ENCODE data around the gene CDK16.

CDK16 gene

DNA sequence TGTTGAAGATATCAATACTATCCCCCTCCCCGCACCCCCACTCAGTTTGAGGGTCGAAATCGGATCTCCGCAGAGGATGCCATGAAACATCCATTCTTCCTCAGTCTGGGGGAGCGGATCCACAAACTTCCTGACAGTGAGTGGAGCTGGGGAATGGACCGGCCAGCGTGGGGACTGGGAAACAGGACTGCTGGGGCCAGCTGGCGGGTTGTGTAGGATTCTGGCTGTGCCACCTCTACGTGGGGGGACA, 8.8 kb downstream of the CDK16 start:
- TF ChIP-seq, protein P1, sequence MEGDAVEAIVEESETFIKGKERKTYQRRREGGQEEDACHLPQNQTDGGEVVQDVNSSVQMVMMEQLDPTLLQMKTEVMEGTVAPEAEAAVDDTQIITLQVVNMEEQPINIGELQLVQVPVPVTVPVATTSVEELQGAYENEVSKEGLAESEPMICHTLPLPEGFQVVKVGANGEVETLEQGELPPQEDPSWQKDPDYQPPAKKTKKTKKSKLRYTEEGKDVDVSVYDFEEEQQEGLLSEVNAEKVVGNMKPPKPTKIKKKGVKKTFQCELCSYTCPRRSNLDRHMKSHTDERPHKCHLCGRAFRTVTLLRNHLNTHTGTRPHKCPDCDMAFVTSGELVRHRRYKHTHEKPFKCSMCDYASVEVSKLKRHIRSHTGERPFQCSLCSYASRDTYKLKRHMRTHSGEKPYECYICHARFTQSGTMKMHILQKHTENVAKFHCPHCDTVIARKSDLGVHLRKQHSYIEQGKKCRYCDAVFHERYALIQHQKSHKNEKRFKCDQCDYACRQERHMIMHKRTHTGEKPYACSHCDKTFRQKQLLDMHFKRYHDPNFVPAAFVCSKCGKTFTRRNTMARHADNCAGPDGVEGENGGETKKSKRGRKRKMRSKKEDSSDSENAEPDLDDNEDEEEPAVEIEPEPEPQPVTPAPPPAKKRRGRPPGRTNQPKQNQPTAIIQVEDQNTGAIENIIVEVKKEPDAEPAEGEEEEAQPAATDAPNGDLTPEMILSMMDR (IDR thresholded peaks at IDR 0.05; ENCODE audit: low read length, missing control alignments): no peak
- H3K4me3 ChIP-seq (replicated peaks; ENCODE audit: low read depth, low read length): no peak overlapping the region
- no peak for DNase-seq (ENCODE audit: low read depth)

DNA sequence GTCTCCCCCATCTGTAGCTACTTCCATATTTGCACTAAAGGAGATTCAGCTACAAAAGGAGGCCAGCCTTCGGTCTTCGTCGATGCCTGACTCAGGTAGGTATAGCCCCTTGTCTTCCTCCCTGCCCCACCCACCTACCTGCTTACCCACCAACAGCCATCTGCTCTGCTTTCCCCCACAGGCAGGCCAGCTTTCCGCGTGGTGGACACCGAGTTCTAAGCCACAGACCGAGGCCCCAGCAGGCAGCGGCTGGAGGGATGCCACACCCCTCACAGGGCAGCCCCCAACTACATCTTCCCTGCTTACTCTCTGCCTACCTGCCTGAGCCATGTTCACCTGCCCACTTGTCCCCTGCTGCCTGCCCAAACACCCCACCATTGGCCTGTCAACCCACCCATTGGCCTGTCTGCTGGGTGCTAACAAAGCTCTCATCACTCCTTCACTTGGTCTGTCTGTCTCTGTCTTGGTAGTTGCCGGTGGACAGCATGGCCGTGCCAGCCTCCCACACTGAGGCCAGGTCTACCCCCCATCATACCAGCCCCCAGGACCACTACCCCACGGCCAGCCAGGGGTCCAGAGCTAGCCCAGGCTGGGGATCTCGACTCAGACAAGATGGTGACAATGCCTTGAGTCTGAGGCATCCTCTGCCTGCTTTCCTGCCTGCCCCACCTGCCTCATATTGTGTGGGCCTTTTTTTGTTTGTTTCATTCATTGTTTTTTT, 10.2 kb downstream of the CDK16 start:
- TF ChIP-seq, protein P1 (IDR thresholded peaks at IDR 0.05; ENCODE audit: low read length, missing control alignments): no peak
- DNase-seq (ENCODE audit: low read depth): no peak
- no peak overlapping the region for H3K4me3 ChIP-seq (replicated peaks; ENCODE audit: low read depth, low read length)

DNA sequence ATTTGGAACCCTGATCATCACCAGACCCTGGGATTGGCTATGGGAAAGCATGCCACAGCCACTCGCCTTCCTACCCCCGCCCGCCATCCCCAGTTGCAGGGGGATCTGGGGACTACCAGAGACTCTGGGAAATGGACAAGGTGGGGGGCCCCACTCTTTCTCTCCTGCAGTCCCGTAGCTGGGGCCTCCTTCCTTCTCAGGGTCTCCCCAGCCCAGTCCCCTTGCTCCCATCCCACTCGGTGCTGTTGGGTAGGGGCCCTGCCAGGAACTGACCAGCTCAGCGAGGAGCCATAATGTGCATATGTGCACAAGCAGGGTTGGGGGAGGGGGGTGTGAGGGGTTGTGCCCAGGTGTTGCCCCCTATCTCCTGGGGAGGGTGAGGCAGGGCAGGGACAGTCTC, 10.9 kb downstream of the CDK16 start:
- H3K4me3 ChIP-seq (replicated peaks; ENCODE audit: low read depth, low read length): no peak overlapping the region
- TF ChIP-seq, protein P1 (IDR thresholded peaks at IDR 0.05; ENCODE audit: low read length, missing control alignments): no peak
- DNase-seq (ENCODE audit: low read depth): no peak

DNA sequence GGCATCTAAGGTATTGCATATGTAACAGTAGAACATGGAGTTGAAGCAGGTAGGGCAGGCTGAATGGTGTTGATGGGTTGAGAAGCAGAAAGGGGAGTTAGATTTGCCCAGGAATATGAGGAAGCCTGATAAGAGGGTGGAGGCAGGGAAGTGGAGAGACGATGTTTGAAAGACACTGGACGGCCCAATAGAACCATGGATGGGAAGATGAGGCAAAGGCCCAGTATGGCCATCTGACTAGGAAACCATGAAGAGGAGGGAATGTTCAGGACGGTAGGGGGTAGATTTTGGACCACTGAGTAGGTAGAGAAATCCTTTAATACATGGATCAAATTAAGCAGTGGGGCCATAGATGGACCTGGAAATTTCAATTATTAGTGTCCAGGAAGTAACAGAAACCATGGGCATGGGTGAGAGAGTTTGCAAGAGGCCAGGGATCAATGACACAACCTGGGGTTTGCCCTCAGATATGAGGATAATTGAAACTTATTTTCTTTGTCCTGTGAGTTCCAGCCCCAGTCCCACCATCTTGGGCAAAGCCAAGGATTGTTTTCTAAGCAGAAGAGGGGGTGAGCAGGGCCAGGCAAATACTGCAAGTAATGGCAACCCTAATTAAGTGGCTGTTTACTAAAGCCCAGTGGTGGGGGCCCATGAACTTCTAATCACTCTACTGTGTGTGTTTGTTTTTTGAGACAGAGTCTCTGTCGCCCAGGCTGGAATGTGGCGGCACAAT, 11.8 kb downstream of the CDK16 start:
- TF ChIP-seq, protein P1 (IDR thresholded peaks at IDR 0.05; ENCODE audit: low read length, missing control alignments): no peak
- no peak overlapping the region for H3K4me3 ChIP-seq (replicated peaks; ENCODE audit: low read depth, low read length)
- no peak for DNase-seq (ENCODE audit: low read depth)

DNA sequence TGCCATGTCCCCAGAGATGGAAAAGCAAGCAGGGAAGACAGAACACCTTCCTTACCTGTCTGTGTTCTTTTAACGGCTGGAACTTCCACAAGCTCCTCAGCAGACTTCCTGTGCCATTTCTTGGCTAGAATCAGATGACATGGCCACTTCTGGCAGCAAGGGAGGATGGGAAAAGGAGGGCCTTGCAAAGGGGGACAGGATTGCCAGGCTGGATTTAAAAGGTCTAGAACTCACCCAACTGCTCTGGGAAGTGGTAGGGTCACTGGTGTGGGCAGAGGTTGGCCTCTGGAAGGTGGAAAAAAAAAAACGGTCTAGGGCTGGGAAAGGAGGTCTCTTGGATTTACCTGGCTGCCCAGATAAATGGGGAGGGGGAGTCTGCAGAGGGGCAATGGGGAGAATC, 12.7 kb downstream of the CDK16 start:
- DNase-seq (ENCODE audit: low read depth): no peak
- H3K4me3 ChIP-seq (replicated peaks; ENCODE audit: low read depth, low read length): no peak overlapping the region
- TF ChIP-seq, protein P1 (IDR thresholded peaks at IDR 0.05; ENCODE audit: low read length, missing control alignments): no peak

DNA sequence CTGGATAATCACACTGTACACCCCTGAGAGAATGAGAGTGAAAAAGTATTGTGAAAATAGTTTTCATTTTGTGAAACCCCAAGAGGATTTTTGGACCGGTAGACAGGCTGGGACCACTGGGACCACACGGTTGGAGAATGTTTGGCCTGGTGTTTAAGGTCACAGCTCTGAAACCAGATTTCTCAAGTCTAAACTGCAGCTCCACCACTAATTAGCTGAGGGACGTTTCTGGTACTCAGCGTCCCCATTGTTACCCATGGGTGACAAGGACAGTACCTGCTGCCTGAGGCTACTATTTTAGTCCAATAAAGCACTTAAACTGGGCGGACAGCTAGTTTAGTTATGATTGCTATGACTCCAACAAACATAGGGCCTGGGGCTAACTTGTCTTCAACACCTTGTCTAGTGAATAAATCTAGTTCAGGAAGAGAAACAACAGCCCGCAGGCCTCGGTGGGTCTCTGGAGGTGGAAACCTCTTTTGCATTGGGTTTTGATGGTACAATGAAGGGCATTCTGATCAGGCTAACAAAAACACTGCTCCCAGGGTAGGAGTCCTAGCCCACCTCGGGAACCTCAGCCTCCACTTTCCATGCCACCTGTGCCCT, 13.8 kb downstream of the CDK16 start:
- TF ChIP-seq, protein P1 (IDR thresholded peaks at IDR 0.05; ENCODE audit: low read length, missing control alignments): no peak
- DNase-seq (ENCODE audit: low read depth): no peak
- peak overlapping the region; percentile 70 for H3K4me3 ChIP-seq (replicated peaks; ENCODE audit: low read depth, low read length)

All from fibroblast of pulmonary artery (primary cell).